Measurements from ENCODE around the gene RAB31. TPM values are rescaled to one million over a fixed set of nuclear protein-coding genes. Genes with fewer than 3 reads are reported as not detected.

RAB31 gene
- total and polyA plus RNA-seq, 2 of the 13 experiments (the other 11 are each of a cell fraction or from before 2014, with no cell fraction given), result 1.1 to 1.7 TPM

- TF ChIP-seq STAT6 (CRISPR knock-in tag; IDR thresholded peaks at IDR 0.05; ENCODE audit: borderline replicate concordance) (no peak), GTF2F1 (IDR thresholded peaks at IDR 0.05; ENCODE audit: low read length) (no peak), AGO1 (IDR thresholded peaks at IDR 0.05; ENCODE audit: low read depth, low read length, poor library complexity, severe bottlenecking) (no peak), ISL2 (CRISPR knock-in tag; IDR thresholded peaks at IDR 0.05) (no peak), SAFB2 (CRISPR knock-in tag; IDR thresholded peaks at IDR 0.05; ENCODE audit: borderline replicate concordance, low read depth) (no peak), BATF2 (CRISPR knock-in tag; IDR thresholded peaks at IDR 0.05) (no peak), ZNF543 (CRISPR knock-in tag; IDR thresholded peaks at IDR 0.05) (no peak), ZNF318 (CRISPR knock-in tag; IDR thresholded peaks at IDR 0.05) (no peak), SOX6 (IDR thresholded peaks at IDR 0.05) (no peak), SOX6 (CRISPR knock-in tag; IDR thresholded peaks at IDR 0.05) (0 out of 2 replicates have a peak, but pooled peaks have one; percentile 12), HCFC1 (IDR thresholded peaks at IDR 0.05; ENCODE audit: low read depth, low read length) (no peak), PAXIP1 (CRISPR knock-in tag; conservative IDR thresholded peaks at IDR 0.05) (no peak; the same call in 1 of the 2 replicates), TBP (CRISPR knock-in tag; IDR thresholded peaks at IDR 0.05) (no peak)
Observed at GRCh38 chr18:9772847-9773677, 65.0 kb downstream of the RAB31 start (continued).
